HG03196 (cell line): Measurements from ENCODE around the gene TAF4B.
"Not testable (repeated sequence)": the region's sequence is repeated elsewhere in the genome, so short reads cannot be mapped to it uniquely, and the experiment has no call there.

ENCODE experiments used
- ATAC-seq: cut with Tn5 transposase; IDR thresholded peaks from one replicate; pipeline ENCODE4 v1.9.1; 2021; ENCODE audit not compliant: unreplicated experiment

TAF4B gene

GRCh38 chr18:26370037-26370436 is 143.8 kb downstream of the TAF4B start:
- no peak for ATAC-seq

GRCh38 chr18:26376105-26376504 is 149.9 kb downstream of the TAF4B start:
- ATAC-seq, result no peak

DNA sequence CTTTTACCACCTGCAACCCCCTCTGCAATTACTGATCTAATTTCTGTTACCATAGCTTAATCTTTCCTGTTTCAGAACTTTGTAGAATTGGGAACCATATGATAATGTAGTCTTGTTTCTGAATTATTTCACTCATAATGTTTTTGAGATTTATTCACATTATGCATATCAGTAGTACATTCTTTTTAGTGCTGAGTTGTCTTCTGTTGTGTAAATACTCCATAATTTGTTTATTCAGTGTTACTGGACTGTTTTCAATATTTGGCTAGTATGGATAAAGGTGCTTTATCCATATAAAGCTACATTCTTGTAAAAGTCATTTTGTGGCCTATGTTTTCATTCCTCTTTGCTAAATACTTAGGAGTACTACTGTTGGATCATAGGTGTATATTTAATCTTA is 152.5 kb downstream of the TAF4B start:
- ATAC-seq, result no peak

GRCh38 chr18:26381555-26381954 is 155.3 kb downstream of the TAF4B start:
- not testable (repeated sequence) for ATAC-seq

DNA sequence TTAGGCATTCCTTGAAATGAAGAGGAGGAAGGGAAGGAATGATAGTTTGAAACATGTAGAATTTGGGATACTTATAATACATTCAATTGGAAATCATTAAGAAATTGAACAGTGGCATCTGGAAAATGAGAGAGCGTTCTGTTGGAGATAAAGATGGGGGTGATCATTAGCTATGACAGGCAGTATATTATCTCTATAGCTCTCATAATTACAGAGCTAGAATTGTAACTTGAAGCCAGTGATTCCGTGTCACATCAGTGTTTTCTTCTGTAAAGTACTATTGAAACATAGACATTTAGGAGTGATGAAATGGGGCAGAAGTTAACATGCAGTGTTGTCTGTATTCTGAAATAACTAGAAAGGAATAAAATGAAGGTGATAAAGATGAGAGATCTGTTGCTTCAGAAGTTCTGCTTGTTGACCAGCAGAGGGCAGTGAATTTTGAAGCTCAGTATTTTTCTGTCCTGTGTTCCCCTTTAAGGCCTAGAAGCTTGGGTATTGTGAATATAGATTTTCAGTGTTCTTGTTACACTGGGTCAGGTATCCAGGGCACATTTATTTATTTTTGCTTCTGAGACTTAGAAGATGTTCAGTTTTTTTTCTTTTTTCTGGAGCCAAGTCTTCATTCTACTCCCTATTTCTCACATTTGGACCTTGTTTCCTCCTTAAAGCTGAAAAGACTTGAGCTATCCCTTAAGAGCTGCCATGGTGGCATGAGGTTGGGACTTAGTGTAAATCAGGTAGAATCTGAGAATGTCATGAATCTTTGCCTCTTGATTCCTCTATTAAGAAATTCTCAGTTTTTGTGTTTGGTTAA is 157.4 kb downstream of the TAF4B start:
- peak; percentile 70 for ATAC-seq

GRCh38 chr18:26386002-26386401 is 159.8 kb downstream of the TAF4B start:
- no peak for ATAC-seq

- no peak for ATAC-seq
Measured at GRCh38 chr18:26386441-26386840, 160.2 kb downstream of the TAF4B start.

DNA sequence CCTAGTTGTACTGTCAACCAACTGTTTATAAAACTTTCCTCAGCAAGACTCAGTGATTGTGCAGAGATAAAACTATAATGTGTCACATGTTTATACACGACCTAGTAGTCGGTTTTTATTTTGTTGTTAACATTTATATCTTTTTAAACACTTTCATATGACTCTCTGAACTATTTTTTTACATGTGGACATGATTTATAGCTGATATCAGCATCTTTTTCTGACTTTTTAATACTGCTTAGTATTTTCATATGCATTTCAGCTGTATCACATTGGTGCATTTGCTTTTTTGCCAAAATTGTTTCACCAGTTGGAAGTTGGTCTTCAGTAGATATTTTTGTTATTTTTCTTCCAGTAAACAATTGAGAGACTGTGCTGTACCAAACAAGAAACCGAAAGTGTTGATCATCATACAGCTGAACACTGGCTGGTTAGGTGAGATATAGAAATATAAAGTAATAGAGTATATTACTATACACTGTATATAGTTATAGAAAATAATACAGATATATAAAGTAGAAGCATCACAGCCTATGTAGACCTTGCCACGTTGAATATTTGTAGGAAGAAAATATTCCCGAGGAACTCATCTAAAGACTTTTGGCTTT is 167.9 kb downstream of the TAF4B start:
- ATAC-seq, result no peak

DNA sequence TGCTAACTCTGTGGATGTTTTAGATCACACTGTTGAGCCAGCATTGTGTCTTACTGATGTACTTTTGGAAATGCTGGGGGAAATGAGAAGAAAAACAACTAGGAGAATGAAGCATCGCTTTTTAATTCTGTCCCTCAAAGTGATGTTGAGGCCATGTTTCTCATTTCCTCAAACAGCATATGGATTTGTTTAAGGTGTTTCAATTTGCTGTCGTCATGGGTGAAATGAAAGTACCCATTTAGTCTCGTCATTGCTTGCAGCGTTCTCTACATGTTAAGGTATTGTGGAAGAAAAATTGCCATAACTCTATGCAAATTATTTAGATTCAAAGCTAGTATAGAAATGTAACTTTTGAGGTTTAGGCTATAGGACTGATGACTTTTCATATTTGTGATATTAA is 170.8 kb downstream of the TAF4B start:
- no peak for ATAC-seq

DNA sequence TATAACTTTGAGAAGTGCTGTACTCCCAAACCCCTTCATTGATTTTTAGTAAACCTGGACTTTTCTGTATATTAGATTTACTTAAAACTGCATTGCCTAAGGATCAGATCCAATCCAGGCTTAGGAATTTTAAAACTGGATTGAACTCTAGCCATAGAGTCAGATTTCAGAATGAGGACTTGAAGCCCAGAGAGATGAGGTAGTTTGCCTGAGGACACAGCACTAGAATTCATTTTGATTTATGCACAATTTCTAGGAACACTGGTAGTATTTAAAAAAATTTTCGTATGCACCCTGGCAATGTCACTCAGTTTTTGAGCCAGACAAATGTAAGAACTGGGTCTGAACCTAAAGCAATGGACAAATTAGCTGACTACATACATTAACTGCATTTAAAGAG is 177.2 kb downstream of the TAF4B start:
- no peak for ATAC-seq

DNA sequence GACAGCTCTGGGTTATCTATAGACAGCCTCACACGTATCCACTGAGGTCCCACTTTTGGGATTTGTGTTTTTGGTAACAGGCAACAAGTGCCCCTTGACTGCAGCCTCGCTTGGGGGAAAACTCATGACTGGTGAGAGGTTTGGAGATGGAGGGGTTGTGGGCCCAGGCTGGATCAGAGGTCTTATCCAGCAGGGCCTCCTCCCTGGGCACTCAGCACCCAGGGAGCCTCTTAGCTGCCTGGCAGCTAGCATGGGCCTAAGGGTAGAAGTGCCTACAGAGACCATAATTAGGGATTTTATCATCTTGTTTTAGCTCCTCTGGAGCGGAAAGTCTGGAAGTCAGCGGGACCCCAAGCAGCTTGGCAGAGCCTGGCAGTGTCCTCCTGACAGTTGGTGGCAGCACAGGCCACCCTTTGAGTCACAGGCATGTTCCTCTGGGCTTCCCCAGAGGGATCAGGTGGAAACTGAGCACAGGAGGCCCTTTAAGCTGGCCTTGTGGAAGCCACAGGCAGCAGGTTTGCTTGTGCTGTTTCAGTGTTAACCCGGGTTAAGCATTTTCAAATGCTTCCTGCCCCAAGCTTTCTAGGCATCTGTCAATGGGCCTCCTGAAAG is 179.1 kb downstream of the TAF4B start:
- peak; percentile 91 for ATAC-seq

DNA sequence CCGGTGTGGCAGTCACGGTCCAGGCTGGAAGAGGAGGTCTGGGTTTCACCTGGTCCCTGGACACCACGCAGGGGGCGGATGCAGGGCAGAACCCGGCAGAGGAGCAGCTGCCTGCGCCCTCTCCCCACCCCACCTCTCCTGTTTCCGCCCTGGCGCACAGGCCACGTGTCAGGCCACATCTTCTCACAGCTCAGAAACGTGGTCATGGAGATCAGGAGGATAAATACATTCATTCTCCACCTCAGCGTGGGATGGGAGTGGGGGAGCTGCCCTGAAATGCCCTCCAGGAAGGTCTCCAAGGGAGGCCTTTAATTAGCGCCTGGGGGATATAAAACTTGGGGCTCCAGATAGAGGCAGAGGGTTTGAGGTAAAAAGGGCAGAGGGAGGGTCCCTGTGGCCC is 180.1 kb downstream of the TAF4B start:
- no peak for ATAC-seq

DNA sequence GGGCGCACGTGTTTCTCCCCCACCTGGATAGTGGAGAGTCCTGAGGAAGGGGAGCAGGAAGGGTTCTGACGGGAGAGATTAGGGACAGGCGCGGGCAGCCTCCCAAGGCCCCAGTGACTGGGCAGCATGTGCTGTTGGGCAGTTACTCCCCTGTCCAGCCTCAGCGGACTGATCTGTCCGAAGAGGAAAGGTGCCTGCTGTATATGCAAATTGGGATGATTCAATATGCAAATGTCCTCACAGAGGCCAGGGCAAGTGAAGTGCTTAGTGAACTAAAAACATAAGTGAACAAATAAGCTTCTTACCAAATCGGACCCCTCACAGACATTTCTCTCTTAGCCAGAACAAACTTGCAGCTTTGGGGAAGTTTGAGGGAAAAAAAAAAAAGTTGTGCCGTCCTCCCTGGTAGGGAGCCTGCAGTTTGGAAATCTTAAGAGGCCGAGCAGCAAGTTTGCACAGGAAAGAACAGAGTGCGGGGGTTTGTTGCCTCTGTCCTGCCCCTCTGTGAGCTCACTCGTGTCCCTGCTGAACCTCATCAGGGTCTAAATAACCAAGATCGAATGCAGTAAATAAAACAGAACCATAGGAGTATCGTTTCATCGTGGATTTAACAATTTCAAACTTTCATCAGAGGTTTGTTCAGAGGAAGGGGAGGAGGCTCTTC is 180.7 kb downstream of the TAF4B start:
- ATAC-seq, result no peak

GRCh38 chr18:26407736-26408601 is 181.7 kb downstream of the TAF4B start:
- ATAC-seq, result no peak

- ATAC-seq, result no peak
Measured at GRCh38 chr18:26409091-26409490, 182.8 kb downstream of the TAF4B start.

- ATAC-seq, result no peak
Measured at GRCh38 chr18:26414901-26415440, 188.7 kb downstream of the TAF4B start.

GRCh38 chr18:26415631-26416030 is 189.4 kb downstream of the TAF4B start:
- no peak for ATAC-seq

DNA sequence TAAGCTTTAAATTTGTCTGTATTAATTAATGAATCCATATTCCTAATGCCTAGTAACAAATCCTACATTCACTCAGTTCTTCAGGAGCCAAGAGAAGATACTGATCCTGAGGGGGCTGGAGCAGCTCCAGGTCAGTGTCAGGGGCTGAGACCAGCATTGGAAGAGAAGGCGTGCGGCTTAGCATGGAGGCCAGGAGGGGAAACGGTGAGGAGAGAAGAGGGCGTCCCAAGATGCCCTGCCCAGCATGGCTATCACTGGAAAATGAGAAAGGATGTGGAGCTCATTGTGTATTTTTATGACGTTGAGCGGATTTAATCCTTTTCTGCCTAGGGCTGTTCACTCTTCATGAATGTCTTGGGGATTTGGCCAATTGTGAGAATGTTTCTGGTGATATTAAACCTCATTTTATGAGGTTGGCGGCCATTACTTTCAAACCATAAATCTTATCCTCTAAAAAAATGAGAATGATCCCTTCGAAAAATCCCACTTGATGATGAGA is 190.5 kb downstream of the TAF4B start:
- no peak for ATAC-seq

GRCh38 chr18:26417190-26417589 is 190.9 kb downstream of the TAF4B start:
- no peak for ATAC-seq

DNA sequence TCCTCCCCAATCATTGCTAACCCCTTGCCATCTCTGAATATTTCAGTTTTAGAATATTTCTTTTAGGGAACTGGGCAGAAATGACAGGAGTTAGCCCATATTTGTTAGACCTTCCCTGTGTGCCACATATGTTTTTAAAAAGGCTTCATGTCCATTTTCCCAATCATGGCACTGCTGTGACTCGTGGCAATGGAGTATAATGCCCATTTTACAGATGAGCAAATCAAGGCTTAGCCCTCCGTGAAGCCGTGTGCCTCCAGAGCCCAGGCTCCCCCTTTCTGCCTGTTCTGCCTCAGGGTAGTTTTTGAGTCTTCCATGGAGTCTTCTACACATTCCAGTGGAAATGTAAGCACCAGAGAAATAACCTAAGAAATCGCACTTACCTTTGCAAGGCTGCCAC is 192.0 kb downstream of the TAF4B start:
- no peak for ATAC-seq
